ENCODE data around the gene SHC4. TPM values are rescaled to one million over a fixed set of nuclear protein-coding genes. Genes with fewer than 3 reads are reported as not detected.

The SHC4 gene
- total RNA-seq, 1 experiment from 2014 or later, result not detected

DNA sequence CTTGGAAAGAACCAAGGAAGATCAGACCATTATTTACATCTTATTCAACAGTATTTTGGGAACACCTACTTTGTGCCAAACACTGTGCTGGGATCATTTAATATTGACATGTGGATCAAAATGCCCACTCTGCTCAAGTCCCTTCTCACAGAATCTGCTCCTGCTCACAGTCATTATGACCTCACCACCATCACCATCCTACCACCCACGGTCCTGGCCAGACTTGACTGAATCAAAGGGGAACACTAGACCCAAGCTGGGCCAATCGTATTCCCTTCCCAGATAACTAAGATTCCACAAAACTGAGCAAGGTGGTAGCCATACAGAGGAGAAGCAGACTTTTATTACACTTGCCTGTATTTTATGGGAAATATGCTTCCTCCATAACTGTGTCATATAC, 149.4 kb downstream of the SHC4 start:
- Histone ChIP-seq H3K27me3 (replicated peaks; ENCODE audit: control insufficient read depth, insufficient read depth, low read length) (no peaks in the 10 kb centered on the region), H3K36me3 (ENCODE audit: control insufficient read depth, insufficient read depth, low read length) (no peaks in the 10 kb centered on the region), H3K9me3 (no peaks in the 10 kb centered on the region), H3K4me1 (peaks cover 15% of the 10 kb centered on the region), H3K4me3 (ENCODE audit: low read depth, low read length) (no peak overlapping the region)
- peaks cover 3% of the 10 kb centered on the region for H3K27me3 Mint-ChIP-seq (ENCODE audit: insufficient read depth, unreplicated experiment)
- no peaks in the 10 kb centered on the region for H3K9me3 Mint-ChIP-seq (ENCODE audit: unreplicated experiment)
- H3K4me3 Mint-ChIP-seq (ENCODE audit: unreplicated experiment), result no peak overlapping the region
- TF ChIP-seq, protein P1, sequence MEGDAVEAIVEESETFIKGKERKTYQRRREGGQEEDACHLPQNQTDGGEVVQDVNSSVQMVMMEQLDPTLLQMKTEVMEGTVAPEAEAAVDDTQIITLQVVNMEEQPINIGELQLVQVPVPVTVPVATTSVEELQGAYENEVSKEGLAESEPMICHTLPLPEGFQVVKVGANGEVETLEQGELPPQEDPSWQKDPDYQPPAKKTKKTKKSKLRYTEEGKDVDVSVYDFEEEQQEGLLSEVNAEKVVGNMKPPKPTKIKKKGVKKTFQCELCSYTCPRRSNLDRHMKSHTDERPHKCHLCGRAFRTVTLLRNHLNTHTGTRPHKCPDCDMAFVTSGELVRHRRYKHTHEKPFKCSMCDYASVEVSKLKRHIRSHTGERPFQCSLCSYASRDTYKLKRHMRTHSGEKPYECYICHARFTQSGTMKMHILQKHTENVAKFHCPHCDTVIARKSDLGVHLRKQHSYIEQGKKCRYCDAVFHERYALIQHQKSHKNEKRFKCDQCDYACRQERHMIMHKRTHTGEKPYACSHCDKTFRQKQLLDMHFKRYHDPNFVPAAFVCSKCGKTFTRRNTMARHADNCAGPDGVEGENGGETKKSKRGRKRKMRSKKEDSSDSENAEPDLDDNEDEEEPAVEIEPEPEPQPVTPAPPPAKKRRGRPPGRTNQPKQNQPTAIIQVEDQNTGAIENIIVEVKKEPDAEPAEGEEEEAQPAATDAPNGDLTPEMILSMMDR (IDR thresholded peaks at IDR 0.05; ENCODE audit: insufficient read depth in 1 of 2, low read depth in 1 of 2, low read length in 1 of 2, severe bottlenecking in 1 of 2, unreplicated experiment in 1 of 2), result no peak
- BruUV-seq (replicated peaks), result no TSS peak
- H3K27ac Mint-ChIP-seq (ENCODE audit: unreplicated experiment), result no peak overlapping the region
- CTCF ChIA-PET, result no interaction called here
- intact Hi-C loops (cut with micrococcal nuclease; ENCODE audit: unreplicated experiment), result loop anchor here (5.0 to 10.0 kb wide), 2 partner anchors 43 to 459 kb away; no protein-coding TSS in a partner anchor
- peaks cover 12% of the 10 kb centered on the region for H3K36me3 Mint-ChIP-seq (ENCODE audit: insufficient read depth, unreplicated experiment)
- POLR2A ChIA-PET, result no interaction called here
- no peak for DNase-seq
- H3K4me1 Mint-ChIP-seq (ENCODE audit: low read depth, unreplicated experiment), result peaks cover 27% of the 10 kb centered on the region

DNA sequence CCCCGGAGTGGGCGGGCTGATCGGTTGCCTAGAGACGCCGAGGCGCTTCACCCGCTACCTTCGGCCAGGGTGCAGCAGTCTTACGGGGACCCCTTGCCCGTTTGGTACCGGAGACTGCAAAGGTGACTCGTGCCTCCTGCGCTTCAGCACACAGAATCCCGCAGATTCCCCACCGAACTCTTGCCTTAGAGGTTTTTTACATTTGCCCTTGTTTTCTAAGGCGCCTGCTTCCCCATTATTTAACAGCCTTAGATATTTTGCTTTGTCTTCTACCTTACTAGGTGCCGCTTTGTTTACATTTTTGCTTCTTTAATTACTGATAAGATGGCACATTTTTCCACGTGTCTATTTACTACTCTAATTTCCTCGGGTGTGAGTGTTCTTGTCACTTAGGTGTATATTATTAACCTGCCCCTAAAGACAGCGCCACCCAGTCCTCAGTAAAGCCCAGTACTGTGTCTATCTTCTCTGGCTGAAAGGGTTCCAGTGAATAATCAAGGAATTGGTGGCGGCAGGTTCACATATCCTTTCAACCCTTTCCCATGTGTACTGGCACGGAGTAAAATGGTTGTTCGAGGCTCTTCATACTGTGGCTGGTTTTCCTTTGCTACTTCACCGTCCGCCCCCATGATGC, 152.3 kb downstream of the SHC4 start:
- BruUV-seq (replicated peaks), result no TSS peak
- Histone ChIP-seq H3K36me3 (ENCODE audit: control insufficient read depth, insufficient read depth, low read length) (no peaks in the 10 kb centered on the region), H3K9me3 (no peaks in the 10 kb centered on the region), H3K4me3 (ENCODE audit: low read depth, low read length) (peak overlapping the region; percentile 57), H3K4me1 (0 out of 2 replicates have a peak, but pooled peaks cover 6% of the 10 kb centered on the region), H3K27me3 (replicated peaks; ENCODE audit: control insufficient read depth, insufficient read depth, low read length) (no peaks in the 10 kb centered on the region)
- peaks cover 9% of the 10 kb centered on the region for H3K36me3 Mint-ChIP-seq (ENCODE audit: insufficient read depth, unreplicated experiment)
- H3K27me3 Mint-ChIP-seq (ENCODE audit: insufficient read depth, unreplicated experiment), result peaks cover 3% of the 10 kb centered on the region
- peaks cover 19% of the 10 kb centered on the region for H3K4me1 Mint-ChIP-seq (ENCODE audit: low read depth, unreplicated experiment)
- peak overlapping the region; percentile 80 for H3K4me3 Mint-ChIP-seq (ENCODE audit: unreplicated experiment)
- DNase-seq, result peak in 1 of 2 experiments; percentile 15
- ChIA-PET POLR2A (interaction anchor here (0.5 to 1.2 kb wide), 5 partner anchors 10 to 235 kb away, joined by 3 to 5 read pairs (median 4); partner anchors contain the start of genes EID1 and SECISBP2L), CTCF (interaction anchor here (0.7 to 1.3 kb wide), 8 partner anchors 9 to 475 kb away, joined by 3 to 10 read pairs (median 4); no protein-coding TSS in a partner anchor)
- H3K27ac Mint-ChIP-seq (ENCODE audit: unreplicated experiment), result peak overlapping the region; percentile 96
- intact Hi-C loops (cut with micrococcal nuclease; ENCODE audit: unreplicated experiment), result loop anchor here (1.0 to 10.0 kb wide), 3 partner anchors 46 to 457 kb away; partner anchors contain the start of gene EID1
- no peaks in the 10 kb centered on the region for H3K9me3 Mint-ChIP-seq (ENCODE audit: unreplicated experiment)
- TF ChIP-seq, protein P1 (IDR thresholded peaks at IDR 0.05; ENCODE audit: insufficient read depth in 1 of 2, low read depth in 1 of 2, low read length in 1 of 2, severe bottlenecking in 1 of 2, unreplicated experiment in 1 of 2), result no peak

DNA sequence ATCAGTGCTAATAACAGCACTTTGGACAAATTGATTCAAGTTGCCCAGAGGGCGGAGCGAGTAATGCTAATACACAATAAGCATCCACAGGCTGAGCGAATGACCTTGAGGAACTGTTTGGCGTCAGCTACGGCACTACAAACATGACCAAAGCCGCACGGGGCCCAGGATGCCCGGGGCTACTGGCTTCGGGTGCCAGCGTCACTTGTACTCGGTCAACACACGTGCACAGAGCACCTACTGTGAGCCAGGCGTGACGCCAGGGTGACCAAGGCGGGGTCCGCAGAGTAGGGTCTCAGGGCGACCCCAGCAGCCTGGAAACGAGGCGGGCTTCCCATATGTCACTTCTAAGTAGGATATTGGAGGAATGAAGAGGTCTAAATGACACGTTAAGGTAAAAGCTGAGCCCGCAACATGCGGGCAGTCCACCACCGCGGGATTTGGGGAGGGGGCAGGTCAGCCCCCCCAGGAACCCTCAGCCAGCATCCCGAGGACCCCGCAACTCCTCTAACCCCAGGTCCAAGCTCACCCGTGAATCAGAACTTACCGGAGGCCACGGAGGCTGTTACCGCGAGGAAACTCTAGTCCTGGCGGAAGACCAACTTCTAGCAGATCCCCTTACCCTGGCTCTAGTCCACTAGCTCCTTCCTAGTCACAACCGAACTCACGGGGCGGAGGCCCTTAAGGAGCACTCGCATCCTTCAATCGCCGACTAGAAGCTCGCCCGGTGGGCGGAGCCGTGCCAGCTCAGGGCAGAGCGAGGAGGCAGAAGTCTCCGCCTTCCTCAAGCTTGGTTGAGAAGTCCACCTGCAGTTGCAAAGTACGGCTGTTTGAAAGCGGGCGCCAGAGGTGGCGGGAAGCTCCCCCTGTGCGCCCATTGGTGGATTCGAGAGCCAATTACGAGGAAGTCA, 153.1 kb downstream of the SHC4 start, which contains the start of gene CEP152:
CEP152 (minus strand) TSS at position 656 of the 911 bp plus-strand sequence. CDS start 5,420 bp downstream, outside the sequence.
- Histone ChIP-seq H3K9me3 (no peaks in the 10 kb centered on the region), H3K36me3 (ENCODE audit: control insufficient read depth, insufficient read depth, low read length) (no peaks in the 10 kb centered on the region), H3K27me3 (replicated peaks; ENCODE audit: control insufficient read depth, insufficient read depth, low read length) (no peaks in the 10 kb centered on the region), H3K4me3 (ENCODE audit: low read depth, low read length) (peak within 1 kb of the TSS; percentile 69), H3K4me1 (0 out of 2 replicates have a peak, but pooled peaks cover 6% of the 10 kb centered on the region)
- H3K4me3 Mint-ChIP-seq (ENCODE audit: unreplicated experiment), result peak within 1 kb of the TSS; percentile 80
- peaks cover 19% of the 10 kb centered on the region for H3K4me1 Mint-ChIP-seq (ENCODE audit: low read depth, unreplicated experiment)
- H3K9me3 Mint-ChIP-seq (ENCODE audit: unreplicated experiment), result no peaks in the 10 kb centered on the region
- peak within 1 kb of the TSS; percentile 96 for H3K27ac Mint-ChIP-seq (ENCODE audit: unreplicated experiment)
- H3K36me3 Mint-ChIP-seq (ENCODE audit: insufficient read depth, unreplicated experiment), result peaks cover 9% of the 10 kb centered on the region
- intact Hi-C loops (cut with micrococcal nuclease; ENCODE audit: unreplicated experiment), result loop anchor here (1.0 to 10.0 kb wide), 3 partner anchors 47 to 456 kb away; partner anchors contain the start of gene EID1
- CTCF ChIA-PET, result interaction anchor here (0.7 to 1.3 kb wide), 8 partner anchors 8 to 474 kb away, joined by 3 to 10 read pairs (median 4); no protein-coding TSS in a partner anchor
- DNase-seq, result peak; percentile 98 to 99
- POLR2A ChIA-PET, result interaction anchor here (0.5 to 1.2 kb wide), 7 partner anchors 10 to 235 kb away, joined by 3 to 5 read pairs (median 4); partner anchors contain the start of genes EID1 and SECISBP2L
- H3K27me3 Mint-ChIP-seq (ENCODE audit: insufficient read depth, unreplicated experiment), result peaks cover 3% of the 10 kb centered on the region
- TSS peak; percentile 43 for BruUV-seq (replicated peaks)
- TF ChIP-seq, protein P1 (IDR thresholded peaks at IDR 0.05; ENCODE audit: insufficient read depth in 1 of 2, low read depth in 1 of 2, low read length in 1 of 2, severe bottlenecking in 1 of 2, unreplicated experiment in 1 of 2), result no peak
